ENCODE results near the gene PDE4A.
"Not testable (repeated sequence)": the region's sequence is repeated elsewhere in the genome, so short reads cannot be mapped to it uniquely, and the experiment has no call there.

DNA sequence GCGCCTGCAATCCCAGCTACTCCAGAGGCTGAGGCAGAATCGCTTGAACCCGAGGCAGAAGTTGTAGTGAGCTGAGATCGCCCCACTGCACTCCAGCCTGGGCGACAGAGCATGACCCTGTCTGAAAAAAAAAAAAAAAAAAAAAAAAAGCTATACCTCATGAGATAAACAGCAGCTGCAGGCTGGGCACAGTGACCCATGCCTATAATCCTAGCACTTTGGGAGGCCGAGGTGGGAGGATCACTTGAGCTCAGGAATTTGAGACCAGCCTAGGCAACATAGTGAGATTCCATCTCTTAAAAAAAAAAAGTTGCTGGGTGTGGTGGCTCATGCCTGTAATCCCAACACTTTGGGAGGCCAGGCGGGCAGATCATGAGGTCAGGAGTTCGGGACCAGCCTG, 21.0 kb upstream of the PDE4A start:
- TF ChIP-seq, protein P1, sequence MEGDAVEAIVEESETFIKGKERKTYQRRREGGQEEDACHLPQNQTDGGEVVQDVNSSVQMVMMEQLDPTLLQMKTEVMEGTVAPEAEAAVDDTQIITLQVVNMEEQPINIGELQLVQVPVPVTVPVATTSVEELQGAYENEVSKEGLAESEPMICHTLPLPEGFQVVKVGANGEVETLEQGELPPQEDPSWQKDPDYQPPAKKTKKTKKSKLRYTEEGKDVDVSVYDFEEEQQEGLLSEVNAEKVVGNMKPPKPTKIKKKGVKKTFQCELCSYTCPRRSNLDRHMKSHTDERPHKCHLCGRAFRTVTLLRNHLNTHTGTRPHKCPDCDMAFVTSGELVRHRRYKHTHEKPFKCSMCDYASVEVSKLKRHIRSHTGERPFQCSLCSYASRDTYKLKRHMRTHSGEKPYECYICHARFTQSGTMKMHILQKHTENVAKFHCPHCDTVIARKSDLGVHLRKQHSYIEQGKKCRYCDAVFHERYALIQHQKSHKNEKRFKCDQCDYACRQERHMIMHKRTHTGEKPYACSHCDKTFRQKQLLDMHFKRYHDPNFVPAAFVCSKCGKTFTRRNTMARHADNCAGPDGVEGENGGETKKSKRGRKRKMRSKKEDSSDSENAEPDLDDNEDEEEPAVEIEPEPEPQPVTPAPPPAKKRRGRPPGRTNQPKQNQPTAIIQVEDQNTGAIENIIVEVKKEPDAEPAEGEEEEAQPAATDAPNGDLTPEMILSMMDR (IDR thresholded peaks at IDR 0.05; ENCODE audit: low read length) = not testable (repeated sequence)
- TF ChIP-seq EZH2 (IDR thresholded peaks at IDR 0.05; ENCODE audit: borderline replicate concordance, low read length) = not testable (repeated sequence)
